ENCODE results near the gene POLN.

Gene POLN

GRCh38 chr4:2142630-2143427, 99.1 kb downstream of the POLN start:
- FAIRE-seq: no peak
- no peak for DNase-seq (ENCODE audit: insufficient read length, low spot score)
- no peak for TF ChIP-seq POLR2A (IDR thresholded peaks at IDR 0.05; ENCODE audit: low read depth, low read length)

GRCh38 chr4:2141762-2142451, 100.0 kb downstream of the POLN start:
- no peak for FAIRE-seq
- no peak for TF ChIP-seq POLR2A (IDR thresholded peaks at IDR 0.05; ENCODE audit: low read depth, low read length)

GRCh38 chr4:2141022-2141761, 100.7 kb downstream of the POLN start:
- FAIRE-seq (no peak), DNase-seq (ENCODE audit: insufficient read length, low spot score) (no peak)
- TF ChIP-seq POLR2A (IDR thresholded peaks at IDR 0.05; ENCODE audit: low read depth, low read length): no peak

More at GRCh38 chr4:2141762-2142451, 100.0 kb downstream of the POLN start:
- DNase-seq (ENCODE audit: insufficient read length, low spot score): no peak

- TF ChIP-seq POLR2A (IDR thresholded peaks at IDR 0.05; ENCODE audit: low read depth, low read length): no peak
- FAIRE-seq (no peak), DNase-seq (ENCODE audit: insufficient read length, low spot score) (no peak)
Measured at GRCh38 chr4:2138846-2139500, 102.9 kb downstream of the POLN start.

- no peak for DNase-seq (ENCODE audit: insufficient read length, low spot score)
- no peak for TF ChIP-seq POLR2A (IDR thresholded peaks at IDR 0.05; ENCODE audit: low read depth, low read length)
- FAIRE-seq: no peak
Measured at GRCh38 chr4:2136726-2137125, 105.2 kb downstream of the POLN start.

- no peak for TF ChIP-seq POLR2A (IDR thresholded peaks at IDR 0.05; ENCODE audit: low read depth, low read length)
- DNase-seq (ENCODE audit: insufficient read length, low spot score) (no peak), FAIRE-seq (no peak)
Measured at GRCh38 chr4:2135083-2135482, 106.8 kb downstream of the POLN start.

- no peak for TF ChIP-seq POLR2A (IDR thresholded peaks at IDR 0.05; ENCODE audit: low read depth, low read length)
- DNase-seq (ENCODE audit: insufficient read length, low spot score): no peak
- no peak for FAIRE-seq
Measured at GRCh38 chr4:2132438-2132837, 109.5 kb downstream of the POLN start.

GRCh38 chr4:2127609-2128332, 114.2 kb downstream of the POLN start:
- FAIRE-seq (no peak), DNase-seq (ENCODE audit: insufficient read length, low spot score) (no peak)
- TF ChIP-seq POLR2A (IDR thresholded peaks at IDR 0.05; ENCODE audit: low read depth, low read length): no peak

GRCh38 chr4:2126309-2127043, 115.4 kb downstream of the POLN start:
- DNase-seq (ENCODE audit: insufficient read length, low spot score) (no peak), FAIRE-seq (no peak)
- TF ChIP-seq POLR2A (IDR thresholded peaks at IDR 0.05; ENCODE audit: low read depth, low read length): no peak

- DNase-seq (ENCODE audit: insufficient read length, low spot score) (no peak), FAIRE-seq (no peak)
- no peak for TF ChIP-seq POLR2A (IDR thresholded peaks at IDR 0.05; ENCODE audit: low read depth, low read length)
Measured at GRCh38 chr4:2125831-2126230, 116.1 kb downstream of the POLN start.

- no peak for TF ChIP-seq POLR2A (IDR thresholded peaks at IDR 0.05; ENCODE audit: low read depth, low read length)
- no peak for DNase-seq (ENCODE audit: insufficient read length, low spot score)
- no peak for FAIRE-seq
Measured at GRCh38 chr4:2125023-2125422, 116.9 kb downstream of the POLN start.

- DNase-seq (ENCODE audit: insufficient read length, low spot score): no peak
- TF ChIP-seq POLR2A (IDR thresholded peaks at IDR 0.05; ENCODE audit: low read depth, low read length): no peak
- no peak for FAIRE-seq
Measured at GRCh38 chr4:2116687-2117400, 125.1 kb downstream of the POLN start.

Measured in H54 (cell line).